GM10266 (cell line): Measurements from ENCODE around the gene PRDM2.
A peak's percentile ranks its signal among the peaks of the same experiment; 100 is the strongest.

Experiments used
- DNase-seq: peaks from one replicate; pipeline ENCODE4 v3.0.0; 2012; ENCODE audit errors: extremely low spot score
- CTCF ChIP-seq: IDR thresholded peaks from 2 replicates; pipeline ENCODE4 v1.5.1; 2012; ENCODE audit warnings: mild to moderate bottlenecking, low read depth; ENCODE audit not compliant: control insufficient read depth, insufficient read depth; ENCODE audit errors: missing control alignments

Gene PRDM2

GRCh38 chr1:13735168-13735930 lies 35.4 kb downstream of the PRDM2 start:
- no peak for TF ChIP-seq CTCF

GRCh38 chr1:13737398-13737797 lies 37.4 kb downstream of the PRDM2 start:
- DNase-seq, result peak; percentile 28
- no peak for TF ChIP-seq CTCF

More at GRCh38 chr1:13735168-13735930, 35.4 kb downstream of the PRDM2 start:
- DNase-seq, result no peak

GRCh38 chr1:13746342-13746741 lies 46.4 kb downstream of the PRDM2 start:
- no peak for TF ChIP-seq CTCF
- DNase-seq, result no peak

GRCh38 chr1:13748610-13749505 lies 48.9 kb downstream of the PRDM2 start:
- DNase-seq, result peak; percentile 99
- peak; percentile 30 for TF ChIP-seq CTCF

GRCh38 chr1:13749543-13750341 lies 49.8 kb downstream of the PRDM2 start:
- DNase-seq, result no peak
- no peak for TF ChIP-seq CTCF

GRCh38 chr1:13751458-13751871 lies 51.5 kb downstream of the PRDM2 start:
- TF ChIP-seq CTCF, result no peak
- DNase-seq, result peak; percentile 61
